H1 (cell line): ENCODE measurements around the gene NDUFS5. TPM values are rescaled to one million over a fixed set of nuclear protein-coding genes. Genes with fewer than 3 reads are reported as not detected.

Source experiments
- BRCA1 ChIP-seq: IDR thresholded peaks from 2 replicates; pipeline ENCODE4 v1.6.1; 2012; ENCODE audit warnings: low read depth, low read length, improper control_type of control experiment
- CBX8 ChIP-seq: fragments of 300-800, 300-1000 bp; sonication (generic); IDR thresholded peaks from 2 replicates; pipeline ENCODE4 v1.7.1; 2016; ENCODE audit warnings: low read depth, low read length, borderline replicate concordance
- CHD1 ChIP-seq: IDR thresholded peaks from 2 replicates; pipeline ENCODE4 v1.6.1; 2012; ENCODE audit warnings: low read depth, low read length, improper control_type of control experiment
- NANOG ChIP-seq: IDR thresholded peaks from 2 replicates; pipeline ENCODE4 v1.6.1; 2011; ENCODE audit warnings: low read length, low read depth, mild to moderate bottlenecking, inconsistent platforms; ENCODE audit not compliant: insufficient read depth, poor library complexity, severe bottlenecking
- RAD21 ChIP-seq, 2 experiments: IDR thresholded peaks in 1 of 2; conservative IDR thresholded peaks in 1 of 2; 2 replicates each; pipeline ENCODE4 v1.6.1; 2011; ENCODE audit warnings: low read depth in 2 of 2, low read length in 2 of 2, improper control_type of control experiment in 1 of 2, inconsistent platforms in 1 of 2, mild to moderate bottlenecking in 1 of 2, moderate library complexity in 1 of 2
- RXRA ChIP-seq: IDR thresholded peaks from 2 replicates; pipeline ENCODE4 v1.6.1; 2011; ENCODE audit warnings: low read depth, mild to moderate bottlenecking, low read length, moderate library complexity; ENCODE audit not compliant: insufficient read depth
- SIN3A ChIP-seq, 2 experiments: IDR thresholded peaks in 1 of 2; conservative IDR thresholded peaks in 1 of 2; 2 replicates each; pipeline ENCODE4 v1.6.1; 2011 to 2012; ENCODE audit warnings: low read length in 2 of 2, improper control_type of control experiment in 1 of 2, low read depth in 1 of 2, mild to moderate bottlenecking in 1 of 2
- SP2 ChIP-seq: IDR thresholded peaks from 2 replicates; pipeline ENCODE4 v1.6.1; 2012; ENCODE audit warnings: mild to moderate bottlenecking, low read length, inconsistent platforms
- SP4 ChIP-seq: IDR thresholded peaks from 2 replicates; pipeline ENCODE4 v1.6.1; 2012; ENCODE audit warnings: low read length, inconsistent platforms
- polyA plus RNA-seq, 7 experiments: library from polyadenylated mRNA; depleted of rRNA in 3 of 7; stranded (reverse) in 5 of 7; unstranded in 2 of 7; fragments of >200 nt in 5 of 7; fragments of 200-250 nt in 2 of 7; gene quantifications; 1 replicate in 5 of 7; 2 replicates in 1 of 7; 4 replicates in 1 of 7; pipeline versions ENCODE4 v1.2.1 to v1.2.3, GENCODE V29; 2011 to 2013; ENCODE audit warnings: missing spikeins in 2 of 7, mixed read lengths in 2 of 7
- total RNA-seq: library from RNA; stranded (reverse); fragmentation: NEBNext Ultra II Directional; extraction: Animal tissue kit (Norgen Biotek cat#: 25700); gene quantifications from 2 replicates; pipeline ENCODE4 v1.2.1, GENCODE V29; 2021

NDUFS5 gene
- total and polyA plus RNA-seq, 2 of the 8 experiments (the other 6 are each of a cell fraction or from before 2014, with no cell fraction given): 435 to 835 TPM

GRCh38 chr1:38990738-38991637 is 35.2 kb upstream of the NDUFS5 start, which contains the start of gene AKIRIN1 (continued):
- TF ChIP-seq SP4: 0 out of 2 replicates have a peak, but pooled peaks have one; percentile 21
- no peak for TF ChIP-seq SP2
- peak; percentile 5 to 40; a peak in 2 of 4 replicates for TF ChIP-seq SIN3A (conservative IDR thresholded peaks at IDR 0.05 in 1 of 2, IDR thresholded peaks at IDR 0.05 in 1 of 2; ENCODE audit: low read depth in 1 of 2, low read length in 2 of 2)
- peak; percentile 95 for TF ChIP-seq CHD1
- peak; percentile 52; the same call in 1 of the 2 replicates for TF ChIP-seq BRCA1
- 0 out of 2 replicates have a peak, but pooled peaks have one; percentile 31 for TF ChIP-seq RXRA
- TF ChIP-seq NANOG: peak; percentile 96
- no peak for TF ChIP-seq CBX8
- peak in 1 of 2 experiments; percentile 25; a peak in 2 of 4 replicates for TF ChIP-seq RAD21 (IDR thresholded peaks at IDR 0.05 in 1 of 2, conservative IDR thresholded peaks at IDR 0.05 in 1 of 2; ENCODE audit: low read depth in 2 of 2, low read length in 2 of 2)
